Trophoblast cell (in vitro differentiated cells and primary cell): ENCODE results near the gene CRADD.

Experiments used
- DNase-seq, 2 donors: peaks; one replicate each; pipeline ENCODE4 v3.0.0-alpha.2; 2016
- H2AFZ ChIP-seq: 2 replicates; pipeline ENCODE4 v1.6.1; 2013; ENCODE audit warnings: low read length, moderate library complexity, mild to moderate bottlenecking; ENCODE audit not compliant: insufficient read depth, poor library complexity
- H2AK5ac ChIP-seq: 2 replicates; pipeline ENCODE4 v1.6.1; 2013; ENCODE audit warnings: mild to moderate bottlenecking, low read length
- H2BK120ac ChIP-seq: 2 replicates; pipeline ENCODE4 v1.6.1; 2013; ENCODE audit warnings: low read length, mild to moderate bottlenecking, moderate library complexity; ENCODE audit not compliant: insufficient read depth, poor library complexity
- H2BK12ac ChIP-seq: 2 replicates; pipeline ENCODE4 v1.6.1; 2013; ENCODE audit warnings: mild to moderate bottlenecking, low read length, moderate library complexity
- H2BK5ac ChIP-seq: 2 replicates; pipeline ENCODE4 v1.6.1; 2013; ENCODE audit warnings: low read length, low read depth, moderate library complexity, mild to moderate bottlenecking; ENCODE audit not compliant: poor library complexity
- H3K14ac ChIP-seq: 2 replicates; pipeline ENCODE4 v1.6.1; 2013; ENCODE audit warnings: mild to moderate bottlenecking, low read length
- H3K18ac ChIP-seq: 2 replicates; pipeline ENCODE4 v1.6.1; 2013; ENCODE audit warnings: mild to moderate bottlenecking, low read length
- H3K23ac ChIP-seq: 2 replicates; pipeline ENCODE4 v1.6.1; 2013; ENCODE audit warnings: low read length
- H3K27ac ChIP-seq: 2 replicates; pipeline ENCODE4 v1.5.1; 2013; ENCODE audit warnings: low read depth, mild to moderate bottlenecking, inconsistent platforms, low read length, moderate library complexity
- H3K27me3 ChIP-seq: 2 replicates; pipeline ENCODE4 v1.6.1; 2013; ENCODE audit warnings: inconsistent platforms, mild to moderate bottlenecking, low read length, moderate library complexity; ENCODE audit not compliant: insufficient read depth
- H3K36me3 ChIP-seq, 2 experiments: 1 replicate in 1 of 2; 2 replicates in 1 of 2; pipeline ENCODE4 v1.6.1; 2013; ENCODE audit warnings: low read length in 2 of 2, mild to moderate bottlenecking in 2 of 2, moderate library complexity in 1 of 2; ENCODE audit not compliant: insufficient read depth in 2 of 2, control insufficient read depth in 1 of 2
- H3K4ac ChIP-seq: 2 replicates; pipeline ENCODE4 v1.6.1; 2013; ENCODE audit warnings: low read depth, mild to moderate bottlenecking, low read length, moderate library complexity
- H3K4me1 ChIP-seq, 2 experiments: 1 replicate in 1 of 2; 2 replicates in 1 of 2; pipeline ENCODE4 v1.6.1; 2013; ENCODE audit warnings: low read length in 2 of 2, mild to moderate bottlenecking in 2 of 2, moderate library complexity in 1 of 2; ENCODE audit not compliant: insufficient read depth in 2 of 2, control insufficient read depth in 1 of 2
- H3K4me2 ChIP-seq: 2 replicates; pipeline ENCODE4 v1.6.1; 2013; ENCODE audit warnings: inconsistent platforms, mild to moderate bottlenecking, low read length, moderate library complexity
- H3K4me3 ChIP-seq: 2 replicates; pipeline ENCODE4 v1.5.1; 2013; ENCODE audit warnings: mild to moderate bottlenecking, low read depth, low read length, inconsistent platforms
- H3K79me1 ChIP-seq: one replicate; pipeline ENCODE4 v1.6.1; 2013; ENCODE audit warnings: low read length
- H3K79me2 ChIP-seq: 2 replicates; pipeline ENCODE4 v1.6.1; 2013; ENCODE audit warnings: low read length, mild to moderate bottlenecking; ENCODE audit not compliant: control insufficient read depth, insufficient read depth, poor library complexity
- H3K9ac ChIP-seq: 2 replicates; pipeline ENCODE4 v1.6.1; 2013; ENCODE audit warnings: mild to moderate bottlenecking, low read length
- H3K9me3 ChIP-seq: 2 replicates; pipeline ENCODE4 v1.6.1; 2013; ENCODE audit warnings: low read depth, mild to moderate bottlenecking, control low read depth, inconsistent platforms, low read length; ENCODE audit not compliant: insufficient read depth
- H4K12ac ChIP-seq: 2 replicates; pipeline ENCODE4 v1.6.1; 2013; ENCODE audit warnings: low read depth, mild to moderate bottlenecking, low read length, moderate library complexity
- H4K8ac ChIP-seq: 2 replicates; pipeline ENCODE4 v1.6.1; 2013; ENCODE audit warnings: low read depth, mild to moderate bottlenecking, low read length, moderate library complexity
- H4K91ac ChIP-seq: one replicate; pipeline ENCODE4 v1.6.1; 2013; ENCODE audit warnings: low read depth, mild to moderate bottlenecking, low read length, moderate library complexity
- WGBS: extraction: QIAGEN DNeasy Blood & Tissue Kit; methylation state at CpG from one replicate; pipeline ENCODE4 v1.1.7; 2013; ENCODE audit warnings: missing lambda C conversion rate; ENCODE audit not compliant: insufficient read length, insufficient coverage; ENCODE audit errors: extremely low coverage; 5-methylcytosine and 5-hydroxymethylcytosine counted together

Gene CRADD

DNA sequence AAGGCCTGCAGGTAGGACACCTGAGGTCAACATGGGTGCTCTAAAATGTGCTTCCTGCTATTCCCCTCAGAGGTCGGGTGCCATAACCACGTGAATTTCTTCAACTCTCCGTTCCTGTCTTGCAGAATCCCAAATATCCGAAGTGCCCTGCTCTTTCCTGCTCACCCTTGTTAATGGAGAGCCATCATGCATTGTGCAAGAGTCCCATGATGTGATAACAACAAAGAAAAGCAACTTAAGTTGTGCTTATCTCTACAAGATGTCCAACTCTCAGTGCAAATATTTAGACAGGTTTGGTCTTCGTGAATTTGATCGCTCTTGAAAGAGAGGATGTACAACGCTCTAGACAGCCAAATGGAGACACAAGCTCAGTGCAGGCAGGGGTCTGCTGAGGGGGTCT lies 260.6 kb downstream of the CRADD start:
- H2BK12ac ChIP-seq, result no peak overlapping the region
- H3K27me3 ChIP-seq, result no peaks in the 10 kb centered on the region
- H4K91ac ChIP-seq, result no peak overlapping the region
- no peak overlapping the region for H2AK5ac ChIP-seq
- no peak overlapping the region for H3K14ac ChIP-seq
- H3K4me1 ChIP-seq, result no peaks in the 10 kb centered on the region
- H3K4ac ChIP-seq, result no peak overlapping the region
- no peak overlapping the region for H2AFZ ChIP-seq
- no peak overlapping the region for H3K9ac ChIP-seq
- no CpG with 5 or more reads among the region's 7 CpGs for WGBS
- no peak overlapping the region for H3K4me2 ChIP-seq
- H3K36me3 ChIP-seq, result no peaks in the 10 kb centered on the region
- no peak overlapping the region for H3K4me3 ChIP-seq
- H3K79me2 ChIP-seq, result no peaks in the 10 kb centered on the region
- H4K8ac ChIP-seq, result no peak overlapping the region
- no peak overlapping the region for H4K12ac ChIP-seq
- H2BK120ac ChIP-seq, result no peak overlapping the region
- H3K23ac ChIP-seq, result no peak overlapping the region
- no peak for DNase-seq
- H3K9me3 ChIP-seq, result peaks cover 2% of the 10 kb centered on the region
- H3K18ac ChIP-seq, result no peak overlapping the region
- H3K27ac ChIP-seq, result no peak overlapping the region
- no peaks in the 10 kb centered on the region for H3K79me1 ChIP-seq
- H2BK5ac ChIP-seq, result no peak overlapping the region

- Histone ChIP-seq H3K14ac (no peak overlapping the region), H3K18ac (no peak overlapping the region), H2BK12ac (no peak overlapping the region), H3K36me3 (no peaks in the 10 kb centered on the region), H3K9ac (no peak overlapping the region), H3K23ac (no peak overlapping the region), H3K27me3 (no peaks in the 10 kb centered on the region), H2BK120ac (no peak overlapping the region), H4K12ac (no peak overlapping the region), H3K79me2 (no peaks in the 10 kb centered on the region), H3K79me1 (no peaks in the 10 kb centered on the region), H4K91ac (no peak overlapping the region), H3K9me3 (peaks cover 2% of the 10 kb centered on the region), H4K8ac (no peak overlapping the region), H3K4me3 (no peak overlapping the region), H3K4me2 (no peak overlapping the region), H3K27ac (no peak overlapping the region), H2AK5ac (no peak overlapping the region), H2BK5ac (no peak overlapping the region), H2AFZ (no peak overlapping the region), H3K4ac (no peak overlapping the region), H3K4me1 (no peaks in the 10 kb centered on the region)
- WGBS, result no CpG with 5 or more reads among the region's 3 CpGs
- DNase-seq, result no peak
Observed at GRCh38 chr12:93938317-93938716, 261.1 kb downstream of the CRADD start.

- H3K9me3 ChIP-seq, result peaks cover 4% of the 10 kb centered on the region
- no peak overlapping the region for H2BK5ac ChIP-seq
- H3K23ac ChIP-seq, result no peak overlapping the region
- H3K79me1 ChIP-seq, result no peaks in the 10 kb centered on the region
- no peak overlapping the region for H3K18ac ChIP-seq
- no peaks in the 10 kb centered on the region for H3K27me3 ChIP-seq
- H3K4me3 ChIP-seq, result no peak overlapping the region
- DNase-seq, result no peak
- H3K9ac ChIP-seq, result no peak overlapping the region
- no peak overlapping the region for H2AK5ac ChIP-seq
- WGBS, result no CpG with 5 or more reads among the region's 2 CpGs
- H3K4ac ChIP-seq, result no peak overlapping the region
- H2BK12ac ChIP-seq, result no peak overlapping the region
- H2AFZ ChIP-seq, result no peak overlapping the region
- H2BK120ac ChIP-seq, result no peak overlapping the region
- no peak overlapping the region for H4K12ac ChIP-seq
- H3K36me3 ChIP-seq, result no peaks in the 10 kb centered on the region
- no peak overlapping the region for H3K27ac ChIP-seq
- H3K79me2 ChIP-seq, result no peaks in the 10 kb centered on the region
- H3K14ac ChIP-seq, result no peak overlapping the region
- H3K4me2 ChIP-seq, result no peak overlapping the region
- H4K91ac ChIP-seq, result no peak overlapping the region
- H3K4me1 ChIP-seq, result no peaks in the 10 kb centered on the region
- H4K8ac ChIP-seq, result no peak overlapping the region
Observed at GRCh38 chr12:93938931-93939330, 261.8 kb downstream of the CRADD start.

- no peaks in the 10 kb centered on the region for H3K4me1 ChIP-seq
- H4K12ac ChIP-seq, result no peak overlapping the region
- H4K91ac ChIP-seq, result no peak overlapping the region
- H3K4me3 ChIP-seq, result no peak overlapping the region
- H2AFZ ChIP-seq, result no peak overlapping the region
- no peak overlapping the region for H3K23ac ChIP-seq
- no peak overlapping the region for H4K8ac ChIP-seq
- H3K14ac ChIP-seq, result no peak overlapping the region
- H3K27me3 ChIP-seq, result no peaks in the 10 kb centered on the region
- no peak overlapping the region for H3K27ac ChIP-seq
- no peaks in the 10 kb centered on the region for H3K36me3 ChIP-seq
- DNase-seq, result no peak
- H3K4ac ChIP-seq, result no peak overlapping the region
- H3K18ac ChIP-seq, result no peak overlapping the region
- no peaks in the 10 kb centered on the region for H3K79me2 ChIP-seq
- no peak overlapping the region for H2BK5ac ChIP-seq
- no peak overlapping the region for H2BK120ac ChIP-seq
- no CpG with 5 or more reads among the region's 7 CpGs for WGBS
- H3K9me3 ChIP-seq, result peaks cover 4% of the 10 kb centered on the region
- H2BK12ac ChIP-seq, result no peak overlapping the region
- H3K9ac ChIP-seq, result no peak overlapping the region
- H3K4me2 ChIP-seq, result no peak overlapping the region
- H2AK5ac ChIP-seq, result no peak overlapping the region
- H3K79me1 ChIP-seq, result no peaks in the 10 kb centered on the region
Observed at GRCh38 chr12:93939641-93940325, 262.6 kb downstream of the CRADD start.
